HG02884 (cell line): ENCODE results near the gene TBRG1.

Experiments used
- ATAC-seq: cut with Tn5 transposase; IDR thresholded peaks from one replicate; pipeline ENCODE4 v1.9.1; 2021; ENCODE audit warnings: mild to moderate bottlenecking, moderate library complexity; ENCODE audit not compliant: unreplicated experiment

The TBRG1 gene

GRCh38 chr11:124658501-124658900 is 35.8 kb downstream of the TBRG1 start:
- ATAC-seq, result no peak

- ATAC-seq, result no peak
These were observed 36.3 kb downstream of the TBRG1 start for GRCh38 chr11:124658986-124659385.

GRCh38 chr11:124661553-124661952 is 38.9 kb downstream of the TBRG1 start:
- ATAC-seq, result no peak

GRCh38 chr11:124662106-124662505 is 39.4 kb downstream of the TBRG1 start:
- ATAC-seq, result no peak

- no peak for ATAC-seq
These were observed 41.2 kb downstream of the TBRG1 start for GRCh38 chr11:124663861-124664260.

- no peak for ATAC-seq
These were observed 44.9 kb downstream of the TBRG1 start for GRCh38 chr11:124667601-124668000.

GRCh38 chr11:124669193-124669592 is 46.5 kb downstream of the TBRG1 start:
- ATAC-seq, result no peak

- no peak for ATAC-seq
These were observed 48.1 kb downstream of the TBRG1 start for GRCh38 chr11:124670732-124671131.

- no peak for ATAC-seq
These were observed 50.0 kb downstream of the TBRG1 start for GRCh38 chr11:124672536-124673215.

GRCh38 chr11:124673333-124674167 is 50.9 kb downstream of the TBRG1 start, which contains the start of the genes SIAE and SPA17:
SIAE (minus strand) TSS chr11:124673739; CDS start chr11:124673708, 31 bp downstream.
SPA17 (plus strand) TSS chr11:124673904; CDS start chr11:124675265, 1,361 bp downstream.
- peak; percentile 75 for ATAC-seq

- ATAC-seq, result no peak
These were observed 51.5 kb downstream of the TBRG1 start for GRCh38 chr11:124674168-124674517.

- no peak for ATAC-seq
These were observed 51.9 kb downstream of the TBRG1 start for GRCh38 chr11:124674571-124674970.

GRCh38 chr11:124676386-124676785 is 53.7 kb downstream of the TBRG1 start:
- no peak for ATAC-seq

- no peak for ATAC-seq
These were observed 55.8 kb downstream of the TBRG1 start for GRCh38 chr11:124678416-124678815.

GRCh38 chr11:124681421-124681820 is 58.8 kb downstream of the TBRG1 start:
- no peak for ATAC-seq

GRCh38 chr11:124682443-124682842 is 59.8 kb downstream of the TBRG1 start:
- no peak for ATAC-seq
